DMS 273 treated with DMSO at 0.1 percent for 48 hours (cell line): Measurements from ENCODE around the gene BBS9.
"Not testable (repeated sequence)": the region's sequence is repeated elsewhere in the genome, so short reads cannot be mapped to it uniquely, and the experiment has no call there.

Experiments used
- DNase-seq: peaks from one replicate; lab custom pipeline; 2025; lab: John Stamatoyannopoulos, UW

Gene BBS9

DNA sequence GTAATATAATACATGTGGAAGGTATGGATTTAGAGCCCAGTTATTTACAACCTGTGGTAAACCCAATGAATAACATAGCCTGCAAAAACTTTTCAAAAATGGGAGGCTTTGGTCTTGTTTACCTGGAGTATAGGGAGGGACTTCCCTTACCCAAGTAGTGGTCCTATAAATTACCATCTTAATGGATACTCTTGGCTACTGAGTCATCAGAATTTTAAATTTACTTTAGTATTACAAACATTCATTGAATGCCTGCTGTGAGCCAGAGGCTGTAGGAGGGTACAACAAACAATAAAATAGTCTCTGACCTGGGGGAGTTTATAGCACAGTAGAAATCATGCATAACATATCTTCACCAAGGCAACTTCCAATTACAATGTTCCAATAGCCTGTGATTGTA, 365.1 kb downstream of the BBS9 start:
- no peak for DNase-seq

DNA sequence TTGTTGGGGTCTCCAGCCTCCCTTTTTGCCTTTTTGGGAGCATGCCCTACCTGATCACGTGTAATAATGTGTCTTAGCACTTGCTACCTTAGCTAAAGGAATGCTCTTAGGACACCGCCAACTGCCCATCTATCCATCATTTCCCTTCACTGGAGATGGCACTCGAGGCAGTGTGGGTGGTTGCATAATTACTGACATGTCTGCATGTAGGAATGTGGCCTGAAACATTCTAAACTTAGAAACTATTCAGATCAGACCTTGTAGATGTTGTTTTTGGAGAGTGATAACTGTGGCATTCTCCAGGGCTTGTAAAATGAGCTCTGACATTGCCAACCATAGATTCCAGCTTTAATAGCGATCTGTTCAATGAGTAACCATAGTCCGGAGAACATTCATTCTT, 365.8 kb downstream of the BBS9 start:
- DNase-seq = no peak

DNA sequence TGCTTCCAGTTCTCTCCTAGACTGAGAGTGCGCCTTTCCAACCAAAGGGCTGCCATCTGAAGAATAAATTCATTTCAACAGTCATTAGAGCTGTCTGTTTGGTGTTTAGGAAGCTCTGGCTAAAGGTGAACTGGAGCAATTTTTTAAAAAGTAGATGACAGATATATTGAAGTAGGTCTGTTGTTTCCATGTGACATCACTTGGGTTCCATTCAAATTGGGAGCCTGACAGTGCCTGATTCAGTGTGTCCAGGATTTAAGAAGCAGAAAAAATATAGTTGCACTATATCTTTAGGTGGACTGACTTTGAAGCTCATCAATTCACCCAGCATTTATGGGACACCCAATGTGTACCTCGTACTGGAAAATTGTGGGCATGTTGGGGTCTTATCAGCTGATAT, 367.7 kb downstream of the BBS9 start:
- DNase-seq = no peak

DNA sequence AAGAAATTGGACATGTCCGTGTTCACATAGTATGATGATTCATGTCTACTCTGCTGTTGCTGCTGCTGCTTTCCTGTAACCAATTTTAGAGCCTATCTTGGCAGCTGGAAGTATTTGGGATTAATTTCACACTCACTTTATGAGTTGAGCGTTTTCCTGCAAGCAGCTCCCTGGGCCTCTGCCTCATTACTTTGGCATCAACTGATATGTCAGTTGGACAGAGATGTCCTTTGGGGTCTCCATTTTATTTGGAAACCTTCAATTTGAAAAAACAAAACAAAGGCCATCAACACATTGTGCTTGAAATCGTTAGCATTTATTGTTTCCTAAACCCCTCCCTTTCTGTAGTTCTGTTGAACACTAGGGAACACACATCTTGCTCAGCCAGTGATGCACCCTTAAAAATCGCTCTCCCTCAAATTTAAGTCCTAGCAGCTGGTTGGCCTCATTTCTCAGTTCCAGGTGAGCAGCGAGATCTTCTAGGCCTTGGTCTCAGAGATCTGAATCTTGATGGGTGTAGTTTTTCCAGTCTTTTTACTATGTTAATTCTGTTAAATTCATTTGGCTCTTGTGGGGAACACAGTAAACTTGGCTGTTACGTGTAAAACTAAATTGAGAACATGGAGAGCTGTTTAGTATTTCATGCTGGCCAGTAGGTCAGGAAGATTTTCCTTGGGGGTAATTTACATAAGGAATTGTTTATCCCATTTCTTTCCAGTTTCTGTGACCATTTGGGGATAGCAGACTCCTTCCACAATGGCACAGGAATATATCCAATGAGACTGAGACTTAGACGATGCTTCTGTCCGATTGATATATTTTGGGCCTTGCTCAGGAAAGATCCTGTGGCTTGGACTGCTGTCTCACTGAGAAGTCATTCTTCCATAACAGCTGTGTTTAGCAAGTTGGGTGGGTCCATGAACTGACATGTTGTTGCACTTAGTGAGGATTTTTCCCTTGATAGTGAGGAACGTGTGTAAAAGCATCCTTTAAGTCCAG, 371.6 kb downstream of the BBS9 start:
- no peak for DNase-seq

DNA sequence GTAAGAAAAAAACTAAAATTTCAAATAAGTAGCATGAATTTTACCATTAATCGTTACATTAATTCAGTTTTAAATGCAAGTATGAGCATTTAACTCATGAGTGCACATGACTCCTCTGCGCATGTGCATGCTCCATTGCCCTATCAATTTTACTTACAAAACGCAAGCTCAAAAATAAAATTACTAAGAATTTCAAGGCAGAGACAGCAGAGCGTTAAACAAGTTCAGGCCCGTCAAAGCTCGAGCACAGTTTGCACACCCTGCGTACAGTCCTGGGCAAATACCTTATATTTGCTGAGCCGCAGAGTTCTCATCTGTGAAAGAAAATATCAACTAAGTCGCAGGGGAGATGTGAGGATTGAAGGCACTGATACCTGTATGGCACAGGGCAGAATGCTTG, 373.6 kb downstream of the BBS9 start:
- no peak for DNase-seq

DNA sequence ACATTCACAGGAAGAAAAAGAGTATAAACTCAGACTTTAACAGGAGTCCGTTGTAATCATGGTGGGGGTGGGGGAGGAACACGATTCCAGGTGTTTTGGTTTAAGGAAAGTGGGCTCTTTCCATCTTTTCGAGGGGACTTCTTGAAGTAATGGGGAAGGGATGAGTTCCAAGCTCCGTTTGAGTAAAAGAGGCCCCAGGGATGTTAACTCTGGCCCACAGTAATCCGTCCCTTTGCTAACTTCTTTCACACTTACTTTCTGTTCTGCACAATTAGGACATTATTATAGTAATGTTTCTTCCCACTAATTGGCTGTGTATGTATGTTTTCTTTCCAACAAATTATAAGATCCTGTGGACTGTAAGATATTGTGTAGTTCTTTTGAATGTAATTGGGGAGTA, 374.4 kb downstream of the BBS9 start:
- DNase-seq = no peak

DNA sequence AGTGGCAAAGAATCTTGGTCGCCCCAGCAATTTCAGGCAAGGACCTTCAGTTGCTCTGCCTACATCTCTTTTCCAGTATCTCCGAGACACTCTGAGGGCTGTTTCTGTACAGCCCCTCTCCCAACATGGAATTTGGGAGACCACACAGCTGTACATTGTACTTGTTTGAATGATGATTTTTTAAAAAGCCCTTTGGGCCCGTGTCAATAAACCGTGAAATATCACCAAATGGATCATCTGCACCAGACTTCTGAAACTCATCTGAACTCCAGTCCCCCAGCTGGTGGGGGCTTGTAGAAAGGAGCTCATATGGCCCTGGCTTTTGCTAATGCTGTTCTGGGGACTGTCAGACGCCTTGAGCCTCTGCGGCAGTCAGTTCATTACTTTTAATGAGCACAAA, 374.9 kb downstream of the BBS9 start:
- DNase-seq = no peak

DNA sequence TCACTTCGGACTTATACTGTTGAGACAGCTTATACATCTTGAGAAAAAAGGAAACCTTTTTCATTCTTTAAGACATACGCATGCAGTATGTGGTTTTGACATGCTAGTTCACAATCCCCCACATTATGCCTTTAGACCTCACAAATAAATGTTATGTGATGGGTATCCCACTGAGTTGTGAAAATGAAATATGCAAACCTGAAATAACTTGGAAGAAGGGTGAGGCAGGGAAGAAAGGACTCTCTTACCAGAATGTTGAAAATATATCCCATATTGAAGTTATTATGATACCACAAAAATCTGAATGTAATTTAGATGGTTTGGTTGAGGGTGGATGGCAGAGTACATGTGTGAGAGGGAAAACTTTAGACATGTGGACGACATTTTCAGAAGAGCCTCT, 379.8 kb downstream of the BBS9 start:
- DNase-seq = no peak

DNA sequence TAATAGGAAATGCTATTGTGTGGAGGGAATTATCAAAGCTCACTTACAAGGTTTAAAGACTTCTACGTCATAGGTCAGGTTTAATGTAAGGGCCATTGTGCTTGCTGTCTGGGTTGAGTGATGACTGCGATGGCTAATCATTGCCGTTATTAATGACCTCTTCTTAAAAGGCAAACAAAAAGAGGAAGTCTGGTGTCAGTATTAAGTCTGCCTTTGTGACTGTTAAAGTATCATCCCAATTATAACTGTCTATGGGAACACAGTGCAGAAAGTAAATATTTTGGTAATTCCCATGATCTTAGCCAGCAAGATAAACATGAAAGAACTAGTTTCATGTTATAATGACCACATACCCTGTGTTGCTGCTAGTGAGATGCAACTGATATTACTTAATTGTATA, 382.4 kb downstream of the BBS9 start:
- no peak for DNase-seq

DNA sequence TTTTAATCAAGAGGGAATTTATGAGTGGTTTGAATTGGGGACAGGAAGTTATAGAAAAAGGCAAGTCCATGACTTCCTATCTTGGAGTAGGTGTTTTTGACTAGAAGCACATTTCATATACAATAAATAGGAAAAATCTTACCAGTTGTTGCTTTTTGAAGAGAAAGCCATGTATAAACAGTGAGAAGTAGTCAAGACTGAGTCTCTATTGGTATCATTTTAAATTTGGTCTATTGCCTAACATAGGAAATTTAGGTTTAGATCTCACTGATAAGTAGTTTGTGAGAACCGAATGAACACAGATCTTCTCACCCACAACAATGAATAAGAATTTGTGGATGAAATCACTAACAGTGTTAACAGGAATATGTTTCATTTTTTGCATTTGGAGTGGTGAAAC, 387.2 kb downstream of the BBS9 start:
- no peak for DNase-seq

DNA sequence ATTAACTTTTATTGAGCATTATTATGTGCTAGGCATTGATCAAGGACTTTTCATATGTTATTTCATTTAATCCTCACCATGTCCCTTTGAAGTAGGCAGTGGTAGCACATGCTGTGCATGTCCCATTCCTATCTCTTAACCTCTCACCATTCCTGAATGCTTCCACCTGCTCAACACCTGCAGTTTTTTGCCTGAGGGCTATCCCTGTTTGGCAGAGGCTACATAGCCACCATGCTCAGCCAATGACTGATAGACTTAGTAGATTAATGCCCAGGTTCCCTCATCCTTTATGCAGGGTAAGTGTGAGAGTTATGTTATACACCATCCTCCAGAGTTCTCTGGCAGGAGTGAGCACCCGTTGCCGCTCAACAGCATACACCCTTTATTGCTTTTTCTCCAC, 387.8 kb downstream of the BBS9 start:
- no peak for DNase-seq

DNA sequence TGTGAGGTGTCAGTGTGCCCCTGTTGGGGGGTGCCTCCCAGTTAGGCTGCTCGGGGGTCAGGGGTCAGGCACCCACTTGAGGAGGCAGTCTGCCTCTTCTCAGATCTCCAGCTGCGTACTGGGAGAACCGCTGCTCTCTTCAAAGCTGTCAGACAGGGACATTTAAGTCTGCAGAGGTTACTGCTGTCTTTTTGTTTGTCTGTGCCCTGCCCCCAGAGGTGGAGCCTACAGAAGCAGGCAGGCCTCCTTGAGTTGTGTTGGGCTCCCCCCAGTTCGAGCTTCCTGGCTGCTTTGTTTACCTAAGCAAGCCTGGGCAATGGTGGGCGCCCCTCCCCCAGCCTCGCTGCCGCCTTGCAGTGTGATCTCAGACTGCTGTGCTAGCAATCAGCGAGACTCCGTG, 397.6 kb downstream of the BBS9 start:
- not testable (repeated sequence) for DNase-seq

DNA sequence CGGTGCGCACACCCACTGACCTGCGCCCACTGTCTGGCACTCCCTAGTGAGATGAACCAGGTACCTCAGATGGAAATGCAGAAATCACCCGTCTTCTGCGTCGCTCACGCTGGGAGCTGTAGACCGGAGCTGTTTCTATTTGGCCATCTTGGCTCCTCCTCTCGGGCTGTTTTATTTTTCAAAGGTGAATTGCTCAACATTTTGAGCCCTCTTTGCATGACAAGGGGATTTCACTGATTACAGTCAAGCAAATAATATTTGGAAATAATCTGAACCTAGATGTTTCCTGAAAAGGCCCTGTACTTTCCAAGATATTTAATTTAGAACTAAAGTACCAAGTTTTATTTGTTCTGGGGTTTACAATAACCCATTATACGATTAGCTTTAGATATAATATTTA, 398.2 kb downstream of the BBS9 start:
- not testable (repeated sequence) for DNase-seq

DNA sequence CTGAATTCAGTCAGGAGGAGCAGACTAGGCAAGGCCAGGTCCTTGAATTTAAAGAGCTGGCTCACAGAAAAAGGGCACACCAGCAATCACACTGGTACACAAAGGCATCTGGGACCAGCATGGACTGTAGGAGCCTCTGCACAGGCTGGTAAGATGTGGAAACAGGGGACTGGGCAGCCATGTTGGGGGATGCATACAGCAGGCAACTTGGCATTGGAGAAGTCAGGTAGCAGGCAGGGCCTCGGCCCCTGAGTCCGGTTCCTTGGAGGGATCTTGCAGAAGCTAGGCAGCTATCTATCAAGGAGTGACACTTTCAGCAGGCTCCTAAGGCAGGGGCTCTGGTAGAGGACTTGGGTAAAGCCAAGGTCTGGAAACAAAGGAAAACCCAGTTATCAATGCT, 399.7 kb downstream of the BBS9 start:
- no peak for DNase-seq

DNA sequence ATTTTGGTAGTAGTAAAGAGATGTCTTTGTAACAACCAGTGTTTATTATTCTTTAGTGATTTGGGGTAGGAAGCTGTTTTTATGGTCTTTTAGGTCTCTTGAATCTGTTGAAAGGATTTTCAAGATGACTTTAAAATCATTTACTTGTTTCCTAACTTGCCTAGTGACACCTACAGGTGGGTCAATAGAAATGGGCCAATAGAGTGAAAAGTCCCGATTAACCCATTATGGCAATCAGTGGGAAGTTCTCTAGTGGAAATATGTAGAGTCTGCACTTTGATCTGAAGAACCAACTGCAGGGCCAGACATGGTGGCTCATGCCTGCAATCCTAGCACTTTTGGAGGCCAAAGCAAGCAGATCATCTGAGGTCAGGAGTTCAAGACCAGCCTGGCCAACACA, 401.3 kb downstream of the BBS9 start:
- DNase-seq = no peak

DNA sequence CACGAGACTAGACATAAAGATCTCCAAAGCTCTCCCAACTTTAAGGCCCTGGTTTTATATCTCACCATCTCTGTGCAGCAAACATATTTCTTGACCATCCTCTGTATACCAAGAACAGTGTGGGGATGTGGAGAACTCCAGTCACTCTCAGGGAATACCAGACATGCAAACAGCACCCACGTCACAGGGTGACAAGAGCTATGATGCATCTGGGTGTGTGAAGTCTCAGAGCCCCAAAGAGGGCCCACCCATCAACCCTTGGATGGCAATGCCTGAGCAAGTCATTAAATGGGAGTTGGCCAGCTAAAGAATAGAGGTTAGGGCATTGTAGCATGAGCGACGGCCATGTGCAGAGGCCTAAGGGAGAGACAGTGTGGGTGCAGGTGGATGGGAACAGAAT, 402.5 kb downstream of the BBS9 start:
- no peak for DNase-seq

DNA sequence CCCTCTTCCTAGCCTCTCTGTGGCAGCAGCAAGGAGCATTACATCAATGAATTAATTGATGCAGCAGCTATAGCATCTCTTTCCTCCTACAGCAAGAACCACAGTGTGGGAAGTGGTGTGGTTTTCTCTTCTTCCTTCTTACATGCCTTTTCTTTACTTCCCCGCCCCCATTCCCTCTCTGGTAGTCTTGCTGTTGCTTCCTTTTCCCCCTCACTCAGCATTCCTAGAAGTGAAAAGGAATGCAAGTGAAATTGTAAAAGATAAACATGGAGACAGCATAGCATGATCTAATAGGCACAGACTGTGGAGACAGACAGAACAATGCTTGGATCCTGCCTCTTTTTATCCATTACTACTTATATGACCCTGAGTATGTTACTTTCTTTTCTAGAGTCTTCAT, 405.5 kb downstream of the BBS9 start:
- no peak for DNase-seq

DNA sequence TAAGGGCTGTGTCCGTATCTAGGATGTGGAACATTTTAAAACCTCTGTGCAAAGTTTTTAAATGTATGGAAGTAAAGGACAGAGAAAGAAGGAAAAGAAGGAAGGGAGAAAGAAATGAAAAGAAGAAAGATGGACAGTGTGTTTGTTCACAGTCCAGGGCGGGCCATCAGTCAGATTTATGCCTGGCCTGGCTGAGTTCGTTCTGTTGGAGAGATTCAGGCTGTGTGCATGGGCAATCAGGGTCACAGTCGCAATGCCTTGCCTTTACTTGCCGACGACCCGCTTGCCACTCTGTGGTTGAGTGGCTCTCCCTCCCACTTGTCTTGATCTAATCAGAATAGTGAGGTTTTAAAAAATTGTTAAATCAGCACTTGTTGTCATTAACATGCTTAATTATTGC, 406.6 kb downstream of the BBS9 start:
- no peak for DNase-seq

DNA sequence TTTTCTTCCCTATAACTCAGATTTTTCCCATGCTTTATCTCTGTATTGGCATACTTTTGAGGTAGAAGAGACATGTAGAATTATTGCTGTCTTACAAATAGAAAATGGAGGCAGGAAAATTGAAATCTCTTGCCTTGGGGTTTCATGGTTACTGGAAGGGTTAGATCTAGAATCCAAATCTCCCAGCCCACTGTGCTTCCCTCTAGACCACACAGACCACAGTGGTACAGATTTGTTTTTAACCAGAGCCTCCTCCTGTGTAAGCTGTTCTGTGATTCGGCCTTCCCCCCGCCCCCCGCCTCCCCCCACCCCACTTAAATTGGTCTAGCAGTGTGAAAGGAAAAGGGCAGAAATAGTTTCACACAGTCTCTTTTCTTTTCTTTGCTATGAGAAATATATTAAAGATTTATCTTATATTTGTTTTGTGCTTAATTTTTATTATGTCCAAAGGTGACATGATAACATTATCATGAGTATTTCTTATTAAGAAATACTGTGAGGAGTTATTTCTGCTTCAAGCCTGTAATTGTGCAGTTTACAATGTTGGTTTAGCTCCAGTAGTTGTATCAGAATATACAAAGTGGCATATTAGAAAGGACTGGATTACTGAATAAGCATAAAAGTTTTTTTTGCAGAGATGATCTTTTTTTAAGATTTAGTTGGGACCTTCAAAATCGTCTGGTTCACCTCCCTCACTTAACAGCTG, 407.2 kb downstream of the BBS9 start:
- DNase-seq = no peak

DNA sequence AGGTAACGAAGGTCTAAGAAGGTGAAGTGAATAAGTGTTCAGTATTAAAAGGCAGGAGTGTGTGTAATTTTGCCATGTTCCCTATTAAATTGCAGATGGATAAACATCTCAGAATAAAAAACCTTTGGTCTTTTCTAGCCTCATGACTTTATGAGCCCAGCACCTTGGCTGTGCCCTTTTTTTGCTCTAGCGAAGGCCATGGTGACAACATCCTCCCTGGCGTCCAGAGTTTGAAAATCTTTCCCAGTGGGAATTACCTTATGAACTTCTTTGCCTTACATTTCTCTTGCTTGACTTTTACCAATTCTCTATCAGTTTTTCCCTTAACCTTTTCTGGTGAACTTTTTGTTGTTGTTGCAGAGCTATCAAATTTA, 407.7 kb downstream of the BBS9 start:
- no peak for DNase-seq

DNA sequence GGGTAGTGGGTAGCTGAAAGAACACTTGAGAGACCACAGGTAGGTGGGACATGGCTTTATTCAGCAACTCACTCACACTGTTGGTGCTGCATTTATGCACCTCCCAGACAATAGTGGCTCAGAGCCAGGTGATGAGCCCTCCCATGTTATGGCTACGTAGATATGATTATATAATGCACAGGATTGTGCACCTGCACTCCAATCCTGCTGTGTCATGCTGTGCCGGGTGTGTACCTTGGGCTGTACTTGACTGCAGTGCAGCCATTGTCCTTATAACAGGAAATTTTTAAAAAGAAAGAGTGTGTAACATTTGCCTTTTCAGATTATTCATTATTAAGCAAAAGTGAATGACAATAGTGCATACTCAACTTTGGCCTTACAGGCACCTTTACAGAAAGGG, 409.8 kb downstream of the BBS9 start:
- DNase-seq = no peak

DNA sequence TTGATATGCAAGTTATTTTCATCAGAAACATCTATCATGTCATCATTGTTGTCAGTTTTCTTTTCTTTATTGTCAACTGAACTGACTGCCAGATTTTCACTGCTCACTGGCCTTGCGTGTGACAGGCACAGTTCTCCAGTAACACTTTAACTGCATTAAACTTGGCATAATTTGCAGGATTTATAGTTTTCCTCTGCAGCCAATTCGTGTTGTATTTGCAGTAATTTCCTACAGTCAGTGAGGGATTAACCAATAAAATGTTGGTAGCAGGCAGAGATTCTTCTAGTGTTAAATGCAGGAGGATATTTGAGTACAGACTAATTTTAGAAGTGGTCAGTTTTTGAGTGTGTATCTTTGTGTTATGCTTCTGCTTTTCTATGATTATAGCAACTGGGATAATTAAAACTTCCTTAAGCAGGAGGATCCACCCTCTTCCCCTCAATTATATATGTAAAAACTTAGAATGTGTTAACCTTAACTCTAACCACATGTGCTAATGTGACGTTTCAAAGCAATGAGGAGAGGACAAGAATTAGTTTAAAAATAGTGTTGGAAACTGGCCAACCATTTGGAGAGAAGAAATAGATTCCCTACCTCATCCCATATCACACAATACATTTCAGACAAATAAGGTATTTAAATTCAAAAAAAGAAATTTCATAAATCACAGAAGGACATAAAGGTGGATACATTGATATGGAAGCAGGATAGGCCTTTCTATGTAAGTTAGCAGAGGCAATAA, 410.5 kb downstream of the BBS9 start:
- DNase-seq = no peak

DNA sequence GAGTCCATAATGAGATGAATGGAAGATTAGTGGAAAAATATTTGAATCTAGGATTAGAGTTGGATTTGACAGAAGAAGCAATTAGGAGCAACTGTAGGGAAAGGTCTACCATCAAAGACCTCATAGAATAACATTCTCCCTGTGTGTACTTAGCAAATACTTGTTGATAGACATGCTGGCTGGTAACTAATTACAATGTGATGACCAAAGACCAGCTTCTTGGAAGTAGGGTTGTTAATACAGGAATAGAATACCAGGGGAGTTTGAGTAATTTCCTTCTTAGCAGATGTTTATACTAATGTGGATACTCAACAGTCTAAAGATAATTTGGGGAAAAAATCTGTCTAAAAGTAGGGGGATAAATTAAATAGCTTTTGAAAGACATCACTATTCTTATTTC, 418.5 kb downstream of the BBS9 start:
- DNase-seq = no peak
